Measurements from ENCODE around the gene CCDC9B. TPM values are rescaled to one million over a fixed set of nuclear protein-coding genes. Genes with fewer than 3 reads are reported as not detected.

CCDC9B gene
- total RNA-seq: 1 to 10 TPM in 1 of 2 experiments, under 1 TPM in 1; 0.53 to 1.6 TPM

DNA sequence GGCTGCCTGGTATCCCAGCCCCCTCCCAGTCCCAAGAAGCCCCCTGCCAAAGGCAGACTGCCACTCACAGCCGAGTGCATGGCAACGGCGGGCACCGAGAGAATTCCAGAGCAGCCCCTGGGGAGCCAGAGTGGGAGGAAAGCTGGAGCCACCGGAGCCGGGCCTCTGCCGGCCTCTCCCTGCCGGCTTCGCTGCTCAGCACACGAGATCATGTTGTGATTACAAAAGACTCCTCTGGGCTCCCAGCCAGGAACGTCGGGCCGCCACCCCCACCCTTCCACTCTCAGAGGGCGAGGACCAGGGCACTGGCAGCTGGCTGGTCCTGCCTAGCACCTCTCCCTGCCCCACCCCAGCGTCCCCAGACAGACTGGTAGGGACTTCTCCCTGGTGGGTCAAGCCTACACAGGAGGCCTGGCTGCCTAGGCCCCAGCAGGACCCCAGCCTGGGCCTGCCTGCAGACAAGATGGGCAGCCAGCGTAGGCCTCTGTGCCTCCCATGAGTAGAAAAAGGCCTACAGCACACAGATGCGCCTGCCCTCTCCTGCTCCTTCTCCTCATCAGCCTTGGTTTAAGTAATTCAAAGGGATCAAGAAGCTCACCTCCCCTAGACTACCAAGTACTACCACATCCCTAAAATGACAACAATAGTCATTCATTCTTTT is at the start of gene CCDC9B:
TSS of gene CCDC9B (minus strand) at position 200 of the 661 bp plus-strand sequence. CDS start at position 80, 120 bp downstream.
- Mint-ChIP-seq H3K4me3 (no peak within 1 kb of the TSS), H3K27me3 (no peaks in the 10 kb centered on the region), H3K4me1 (ENCODE audit: low read depth) (peaks cover 4% of the 10 kb centered on the region), H3K9me3 (no peaks in the 10 kb centered on the region), H3K36me3 (no peaks in the 10 kb centered on the region), H3K27ac (no peak within 1 kb of the TSS)
- intact Hi-C loops (cut with micrococcal nuclease): no loop called here
- no peak for DNase-seq
- POLR2A ChIA-PET: interaction anchor here (0.6 kb wide), 1 partner anchor 172 kb away, joined by 3 read pairs; no protein-coding TSS in a partner anchor
- CTCF ChIA-PET: interaction anchor here (0.6 to 12.8 kb wide), 12 partner anchors 14 to 123 kb away, joined by 3 to 248 read pairs (median 39); partner anchors contain the start of genes INAFM2 and PLCB2

DNA sequence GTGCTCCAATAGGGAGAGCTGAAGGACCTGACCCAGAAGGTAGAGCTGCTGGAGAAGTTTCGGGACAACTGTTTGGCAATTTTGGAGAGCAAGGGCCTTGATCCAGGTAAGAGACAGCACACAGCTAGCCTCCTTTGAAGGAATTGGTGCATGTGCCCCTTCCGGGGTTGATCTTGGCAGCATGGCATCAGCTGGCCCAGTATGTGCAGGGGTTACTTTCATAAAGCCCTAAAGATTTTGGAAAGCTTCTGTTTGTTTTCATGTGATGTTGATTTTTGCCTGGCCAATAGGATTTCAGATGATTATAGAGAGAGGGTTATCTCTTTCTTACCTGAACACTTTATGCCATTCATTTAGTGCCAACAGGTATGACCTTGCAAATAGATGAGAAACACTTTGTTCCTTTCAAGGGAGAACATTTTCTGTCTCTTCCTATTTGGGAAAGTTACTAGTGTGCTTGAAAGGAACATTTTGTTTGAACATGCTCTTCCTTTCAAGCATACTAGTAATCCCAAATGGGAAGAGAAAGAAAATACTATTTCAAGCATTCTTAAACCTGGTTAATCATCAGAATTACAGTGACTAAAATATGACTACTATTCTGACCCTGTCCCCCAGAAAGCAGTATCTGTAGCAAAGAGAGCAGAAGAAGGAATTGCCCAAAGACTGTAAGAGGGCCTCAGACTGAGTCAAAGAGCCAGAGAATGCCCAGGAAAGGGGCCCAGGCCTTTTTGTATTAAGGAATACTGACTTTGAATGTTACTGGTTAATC is 49.3 kb upstream of the CCDC9B start:
- ChIA-PET CTCF (interaction anchor here (0.5 to 1.9 kb wide), 5 partner anchors 8 to 115 kb away, joined by 3 to 11 read pairs (median 4); no protein-coding TSS in a partner anchor), POLR2A (no interaction called here)
- Mint-ChIP-seq H3K27ac (no peak overlapping the region), H3K4me3 (no peak overlapping the region), H3K36me3 (peaks cover 53% of the 10 kb centered on the region), H3K4me1 (ENCODE audit: low read depth) (no peaks in the 10 kb centered on the region), H3K27me3 (no peaks in the 10 kb centered on the region), H3K9me3 (no peaks in the 10 kb centered on the region)
- intact Hi-C loops (cut with micrococcal nuclease): no loop called here
- DNase-seq: no peak

DNA sequence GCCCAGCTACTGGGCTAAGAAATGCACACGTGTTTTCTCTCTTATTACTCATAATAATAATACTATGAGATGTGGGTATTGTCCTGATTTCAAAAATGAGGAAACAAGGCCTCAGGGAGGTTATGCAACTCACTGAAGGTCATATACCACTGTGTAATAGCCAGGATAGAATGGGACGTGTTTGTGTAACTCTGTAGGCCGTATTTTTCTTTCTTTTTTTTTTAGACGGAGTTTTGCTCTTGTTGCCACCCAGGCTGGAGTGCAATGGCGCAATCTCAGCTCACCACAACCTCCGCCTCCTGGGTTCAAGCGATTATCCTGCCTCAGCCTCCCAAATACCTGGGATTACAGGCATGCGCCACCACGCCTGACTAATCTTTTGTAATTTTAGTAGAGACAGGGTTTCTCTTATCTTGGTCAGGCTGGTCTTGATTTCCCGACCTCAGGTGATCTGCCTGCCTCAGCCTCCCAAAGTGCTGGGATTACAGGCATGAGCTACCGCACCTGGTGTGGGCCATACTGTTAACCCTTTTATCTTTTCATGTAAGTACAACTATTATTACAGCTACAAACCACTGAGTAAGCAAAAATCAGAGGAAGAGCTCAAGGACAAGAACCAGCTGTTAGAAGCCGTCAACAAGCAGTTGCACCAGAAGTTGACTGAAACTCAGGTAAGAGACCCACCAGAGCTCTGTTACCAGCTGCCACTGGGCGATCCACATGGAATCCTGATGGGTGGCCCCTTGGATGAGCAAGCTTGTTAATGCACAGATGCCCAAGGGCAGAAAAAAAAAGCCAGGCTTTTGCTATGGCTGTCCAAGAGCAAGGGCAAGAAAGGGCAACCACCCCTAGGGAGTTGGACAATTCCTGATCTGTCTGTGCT is 48.4 kb upstream of the CCDC9B start:
- no peaks in the 10 kb centered on the region for H3K9me3 Mint-ChIP-seq
- H3K4me1 Mint-ChIP-seq (ENCODE audit: low read depth): peaks cover 5% of the 10 kb centered on the region
- H3K4me3 Mint-ChIP-seq: no peak overlapping the region
- ChIA-PET CTCF (interaction anchor here (0.5 to 1.4 kb wide), 4 partner anchors 8 to 114 kb away, joined by 3 to 11 read pairs (median 4); no protein-coding TSS in a partner anchor), POLR2A (interaction anchor here (0.6 kb wide), 1 partner anchor 8 kb away, joined by 6 read pairs; no protein-coding TSS in a partner anchor)
- intact Hi-C loops (cut with micrococcal nuclease): no loop called here
- no peaks in the 10 kb centered on the region for H3K27me3 Mint-ChIP-seq
- no peak overlapping the region for H3K27ac Mint-ChIP-seq
- peaks cover 55% of the 10 kb centered on the region for H3K36me3 Mint-ChIP-seq
- DNase-seq: no peak

GRCh38 chr15:40386480-40386879 is 45.7 kb upstream of the CCDC9B start:
- no peak overlapping the region for H3K27ac Mint-ChIP-seq
- intact Hi-C loops (cut with micrococcal nuclease): no loop called here
- H3K27me3 Mint-ChIP-seq: no peaks in the 10 kb centered on the region
- ChIA-PET POLR2A (interaction anchor here (1.2 kb wide), 1 partner anchor 12 kb away, joined by 4 read pairs; no protein-coding TSS in a partner anchor), CTCF (interaction anchor here (1.2 to 2.0 kb wide), 3 partner anchors 18 to 36 kb away, joined by 3 to 9 read pairs (median 5); no protein-coding TSS in a partner anchor)
- H3K4me3 Mint-ChIP-seq: no peak overlapping the region
- peaks cover 48% of the 10 kb centered on the region for H3K36me3 Mint-ChIP-seq
- peaks cover 14% of the 10 kb centered on the region for H3K4me1 Mint-ChIP-seq (ENCODE audit: low read depth)
- DNase-seq: no peak
- H3K9me3 Mint-ChIP-seq: no peaks in the 10 kb centered on the region

- POLR2A ChIA-PET: interaction anchor here (0.9 to 1.8 kb wide), 3 partner anchors 15 to 59 kb away, joined by 3 to 4 read pairs (median 3); no protein-coding TSS in a partner anchor
- peak; percentile 95 for DNase-seq
- Mint-ChIP-seq H3K36me3 (peaks cover 22% of the 10 kb centered on the region), H3K9me3 (no peaks in the 10 kb centered on the region), H3K4me3 (peak within 1 kb of the TSS; percentile 87), H3K27ac (peak within 1 kb of the TSS; percentile 34), H3K4me1 (ENCODE audit: low read depth) (peaks cover 14% of the 10 kb centered on the region), H3K27me3 (no peaks in the 10 kb centered on the region)
- CTCF ChIA-PET: interaction anchor here (0.6 to 3.7 kb wide), 5 partner anchors 15 to 108 kb away, joined by 3 to 22 read pairs (median 9); no protein-coding TSS in a partner anchor
- intact Hi-C loops (cut with micrococcal nuclease): loop anchor here (1.0 to 2.0 kb wide), 2 partner anchors 16 to 22 kb away; partner anchors contain the start of gene IVD
These were observed 42.1 kb upstream of the CCDC9B start, which contains the start of gene KNSTRN for GRCh38 chr15:40382580-40383456. TSS of gene KNSTRN (plus strand) at chr15:40382721. CDS start at chr15:40382836, 115 bp downstream.

DNA sequence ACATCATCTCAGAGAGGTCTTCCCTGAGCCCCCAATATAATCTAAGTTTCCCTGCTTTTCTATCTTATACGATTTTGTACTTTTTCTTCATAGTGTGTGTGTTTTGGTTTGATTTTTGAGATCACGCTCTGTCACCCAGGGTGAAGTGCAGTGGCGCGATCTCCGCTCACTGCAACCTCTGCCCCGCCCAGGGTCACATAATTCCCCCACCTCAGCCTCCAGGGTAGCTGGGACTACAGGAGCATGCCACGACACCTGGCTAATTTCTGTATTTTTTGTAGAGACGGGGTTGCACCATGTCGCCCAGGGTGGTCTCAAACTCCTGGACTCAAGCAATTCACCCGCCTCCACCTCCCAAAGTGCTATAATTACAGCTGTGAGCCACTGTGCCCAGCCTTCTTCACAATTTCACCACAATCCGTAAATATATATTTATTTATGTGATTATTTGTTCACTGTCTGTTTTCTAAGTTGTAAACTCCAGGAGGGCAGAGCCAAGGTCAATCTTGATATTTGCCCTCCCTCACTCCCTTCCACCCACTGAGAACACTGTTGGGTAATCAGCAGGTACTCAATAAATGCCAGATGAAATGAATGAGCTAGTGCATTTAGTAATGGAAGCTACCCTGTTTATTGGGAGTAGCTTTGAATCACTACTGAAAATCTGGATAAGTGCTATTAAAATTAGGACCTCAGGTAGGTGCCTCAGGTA is 41.2 kb upstream of the CCDC9B start:
- Mint-ChIP-seq H3K27ac (no peak overlapping the region), H3K27me3 (no peaks in the 10 kb centered on the region), H3K36me3 (peaks cover 14% of the 10 kb centered on the region), H3K4me1 (ENCODE audit: low read depth) (peaks cover 14% of the 10 kb centered on the region), H3K9me3 (no peaks in the 10 kb centered on the region), H3K4me3 (no peak overlapping the region)
- ChIA-PET CTCF (interaction anchor here (0.6 to 3.7 kb wide), 5 partner anchors 15 to 107 kb away, joined by 3 to 22 read pairs (median 9); no protein-coding TSS in a partner anchor), POLR2A (interaction anchor here (0.7 to 1.8 kb wide), 3 partner anchors 7 to 25 kb away, joined by 3 to 6 read pairs (median 4); no protein-coding TSS in a partner anchor)
- DNase-seq: no peak
- intact Hi-C loops (cut with micrococcal nuclease): loop anchor here (1.0 to 2.0 kb wide), 2 partner anchors 17 to 23 kb away; partner anchors contain the start of gene IVD

DNA sequence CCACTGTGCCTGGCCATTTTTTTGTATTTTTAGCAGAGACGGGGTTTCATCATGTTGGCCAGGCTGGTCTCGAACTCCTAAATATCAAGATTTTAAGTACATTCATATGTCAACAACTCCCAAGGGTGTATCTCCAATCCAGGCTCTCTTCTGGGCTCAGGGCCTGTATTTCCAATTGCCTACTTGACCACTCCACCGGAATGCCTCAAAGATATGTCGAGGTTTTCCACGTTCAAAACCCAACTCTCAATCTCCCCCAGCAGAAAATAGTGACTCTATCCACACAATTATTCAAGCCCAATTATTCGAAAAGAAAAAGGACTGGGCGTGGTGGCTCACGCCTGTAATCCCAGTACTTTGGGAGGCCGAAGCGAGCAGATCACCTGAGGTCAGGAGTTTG is 39.9 kb upstream of the CCDC9B start:
- H3K27me3 Mint-ChIP-seq: no peaks in the 10 kb centered on the region
- ChIA-PET POLR2A (no interaction called here), CTCF (interaction anchor here (0.7 to 1.2 kb wide), 3 partner anchors 9 to 184 kb away, joined by 3 read pairs; no protein-coding TSS in a partner anchor)
- H3K4me3 Mint-ChIP-seq: no peak overlapping the region
- H3K36me3 Mint-ChIP-seq: peaks cover 6% of the 10 kb centered on the region
- no peaks in the 10 kb centered on the region for H3K9me3 Mint-ChIP-seq
- intact Hi-C loops (cut with micrococcal nuclease): no loop called here
- peaks cover 14% of the 10 kb centered on the region for H3K4me1 Mint-ChIP-seq (ENCODE audit: low read depth)
- no peak for DNase-seq
- H3K27ac Mint-ChIP-seq: no peak overlapping the region

- no peak overlapping the region for H3K27ac Mint-ChIP-seq
- H3K27me3 Mint-ChIP-seq: no peaks in the 10 kb centered on the region
These were observed 39.1 kb upstream of the CCDC9B start for GRCh38 chr15:40379853-40380252.

GRCh38 chr15:40379374-40379773 is 38.6 kb upstream of the CCDC9B start:
- peaks cover 10% of the 10 kb centered on the region for H3K4me1 Mint-ChIP-seq (ENCODE audit: low read depth)
- H3K36me3 Mint-ChIP-seq: peaks cover 6% of the 10 kb centered on the region
- no peak for DNase-seq
- no peaks in the 10 kb centered on the region for H3K9me3 Mint-ChIP-seq
- no peak overlapping the region for H3K4me3 Mint-ChIP-seq
- CTCF ChIA-PET: no interaction called here
- H3K27ac Mint-ChIP-seq: no peak overlapping the region
- H3K27me3 Mint-ChIP-seq: no peaks in the 10 kb centered on the region
- intact Hi-C loops (cut with micrococcal nuclease): no loop called here
- POLR2A ChIA-PET: no interaction called here

More at GRCh38 chr15:40379853-40380252, 39.1 kb upstream of the CCDC9B start:
- no peak for DNase-seq
- Mint-ChIP-seq H3K9me3 (no peaks in the 10 kb centered on the region), H3K4me3 (no peak overlapping the region), H3K4me1 (ENCODE audit: low read depth) (peaks cover 14% of the 10 kb centered on the region), H3K36me3 (peaks cover 6% of the 10 kb centered on the region)
- intact Hi-C loops (cut with micrococcal nuclease): no loop called here
- ChIA-PET CTCF (interaction anchor here (0.6 to 0.9 kb wide), 2 partner anchors 11 to 18 kb away, joined by 3 read pairs; no protein-coding TSS in a partner anchor), POLR2A (no interaction called here)

DNA sequence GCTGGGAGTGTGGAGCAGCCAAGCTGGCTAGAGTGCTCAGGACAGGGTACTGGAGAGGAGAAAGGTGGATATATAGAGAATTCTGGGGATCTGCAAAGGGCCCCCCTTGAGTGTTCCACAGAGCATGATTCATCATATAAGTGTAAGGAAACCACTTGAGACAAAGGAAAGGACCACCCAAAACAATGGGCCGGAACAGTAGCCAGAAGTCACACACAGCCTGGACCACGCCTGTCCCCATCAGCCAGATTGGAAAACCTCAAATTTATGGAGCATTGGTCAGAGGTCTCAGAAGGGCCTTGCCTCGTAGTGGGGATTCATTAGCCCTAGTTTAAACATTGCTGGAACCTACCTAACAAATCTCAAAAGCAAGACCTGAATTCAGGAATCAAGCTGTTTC is 36.9 kb upstream of the CCDC9B start:
- no peak overlapping the region for H3K27ac Mint-ChIP-seq
- CTCF ChIA-PET: interaction anchor here (0.8 to 1.5 kb wide), 3 partner anchors 9 to 44 kb away, joined by 3 to 4 read pairs (median 3); no protein-coding TSS in a partner anchor
- no peak for DNase-seq
- H3K4me1 Mint-ChIP-seq (ENCODE audit: low read depth): peaks cover 3% of the 10 kb centered on the region
- POLR2A ChIA-PET: no interaction called here
- no peaks in the 10 kb centered on the region for H3K27me3 Mint-ChIP-seq
- no peaks in the 10 kb centered on the region for H3K9me3 Mint-ChIP-seq
- intact Hi-C loops (cut with micrococcal nuclease): no loop called here
- H3K4me3 Mint-ChIP-seq: no peak overlapping the region
- H3K36me3 Mint-ChIP-seq: no peaks in the 10 kb centered on the region
